WTC11 (cell line): ENCODE results near the gene RBM20. TPM values are rescaled to one million over a fixed set of nuclear protein-coding genes. Genes with fewer than 3 reads are reported as not detected.
"Not testable (repeated sequence)": the region's sequence is repeated elsewhere in the genome, so short reads cannot be mapped to it uniquely, and the experiment has no call there.

Source experiments
- ATAC-seq: fragments of 200-7000 bp; cut with Tn5 transposase; 2 replicates; pipeline ENCODE4 v1.10.0; 2021; ENCODE audit warnings: mild to moderate bottlenecking, moderate library complexity
- CTCF ChIA-PET: fragments of 300-600 bp; sonication (Branson Sonifier 250); formaldehyde crosslinking; loops from one replicate; lab custom pipeline; 2021; ENCODE audit warnings: antibody characterized with exemption; lab: Charles Lee
- POLR2A ChIA-PET: fragments of 350-600 bp; sonication (Branson Sonifier 250); formaldehyde crosslinking; loops from one replicate; lab custom pipeline; 2021; ENCODE audit warnings: antibody characterized with exemption; lab: Charles Lee
- DNase-seq: peaks from one replicate; pipeline ENCODE4 v3.0.0; 2021; ENCODE audit warnings: low spot score
- H3K27ac Mint-ChIP-seq: 2 replicates; pipeline ENCODE4 v1.8.0; 2021; ENCODE audit warnings: mixed read lengths
- H3K27me3 Mint-ChIP-seq: 2 replicates; pipeline ENCODE4 v1.8.0; 2021; ENCODE audit warnings: low read depth, mild to moderate bottlenecking, moderate library complexity, mixed read lengths
- H3K36me3 Mint-ChIP-seq: 2 replicates; pipeline ENCODE4 v1.8.0; 2021; ENCODE audit warnings: mixed read lengths
- H3K4me1 Mint-ChIP-seq: 2 replicates; pipeline ENCODE4 v1.8.0; 2022; ENCODE audit warnings: mixed read lengths
- H3K4me3 Mint-ChIP-seq: 2 replicates; pipeline ENCODE4 v1.8.0; 2021; ENCODE audit warnings: mild to moderate bottlenecking, moderate library complexity, mixed read lengths
- H3K9me3 Mint-ChIP-seq: 2 replicates; pipeline ENCODE4 v1.8.0; 2021; ENCODE audit warnings: mixed read lengths
- ELF4 ChIP-seq: sonication (generic); formaldehyde crosslinking; IDR thresholded peaks from 2 replicates; pipeline ENCODE4 v1.8.1; 2022; ENCODE audit warnings: low read depth, mild to moderate bottlenecking, moderate library complexity, missing genetic modification reagents
- FOXK1 ChIP-seq: sonication (generic); formaldehyde crosslinking; IDR thresholded peaks from 2 replicates; pipeline ENCODE4 v1.8.0; 2022; ENCODE audit warnings: mild to moderate bottlenecking, moderate library complexity, missing genetic modification reagents
- GABPB1 ChIP-seq: sonication (generic); formaldehyde crosslinking; IDR thresholded peaks from 2 replicates; pipeline ENCODE4 v1.8.1; 2023; ENCODE audit warnings: mild to moderate bottlenecking, missing genetic modification reagents
- HMGA2 ChIP-seq: fragments of 250-450 bp; sonication (Bioruptor Pico); IDR thresholded peaks from 2 replicates; pipeline ENCODE4 v1.4.0; 2021; ENCODE audit warnings: mild to moderate bottlenecking, moderate library complexity
- IRF2 ChIP-seq: sonication (generic); formaldehyde crosslinking; IDR thresholded peaks from 2 replicates; pipeline ENCODE4 v1.8.0; 2022; ENCODE audit warnings: low read depth, missing genetic modification reagents, borderline replicate concordance
- MYBL2 ChIP-seq: sonication (generic); formaldehyde crosslinking; IDR thresholded peaks from 2 replicates; pipeline ENCODE4 v1.8.1; 2023; ENCODE audit warnings: mild to moderate bottlenecking, moderate library complexity, missing genetic modification reagents
- NFATC4 ChIP-seq: fragments of 250-450 bp; sonication (Bioruptor Pico); IDR thresholded peaks from 2 replicates; pipeline ENCODE4 v1.9.0; 2021; ENCODE audit warnings: mild to moderate bottlenecking
- NFE2L1 ChIP-seq: sonication (generic); formaldehyde crosslinking; IDR thresholded peaks from 2 replicates; pipeline ENCODE4 v1.8.1; 2023; ENCODE audit warnings: missing genetic modification reagents
- SMAD4 ChIP-seq: sonication (generic); formaldehyde crosslinking; IDR thresholded peaks from 2 replicates; pipeline ENCODE4 v1.8.0; 2022; ENCODE audit warnings: mild to moderate bottlenecking, missing genetic modification reagents
- SP1 ChIP-seq: sonication (generic); formaldehyde crosslinking; conservative IDR thresholded peaks from 2 replicates; pipeline ENCODE4 v1.8.1; 2022; ENCODE audit warnings: missing genetic modification reagents
- TCF7 ChIP-seq: sonication (generic); formaldehyde crosslinking; IDR thresholded peaks from 2 replicates; pipeline ENCODE4 v1.8.0; 2022; ENCODE audit warnings: mild to moderate bottlenecking, low read depth, missing genetic modification reagents, moderate library complexity
- ZNF219 ChIP-seq: sonication (generic); formaldehyde crosslinking; IDR thresholded peaks from 2 replicates; pipeline ENCODE4 v1.8.0; 2023; ENCODE audit warnings: missing genetic modification reagents, mild to moderate bottlenecking, borderline replicate concordance
- ZNF317 ChIP-seq: sonication (generic); formaldehyde crosslinking; IDR thresholded peaks from 2 replicates; pipeline ENCODE4 v1.8.1; 2023; ENCODE audit warnings: low read depth, mild to moderate bottlenecking, moderate library complexity, missing genetic modification reagents, borderline replicate concordance
- total RNA-seq: library from RNA; stranded (reverse); gene quantifications from 3 replicates; pipeline ENCODE4 v1.2.3, GENCODE V29; 2021
- TF ChIP-seq, protein P1 (sequence below): sonication (generic); formaldehyde crosslinking; IDR thresholded peaks from 2 replicates; pipeline ENCODE4 v1.8.1; 2023; ENCODE audit warnings: mild to moderate bottlenecking, missing genetic modification reagents, moderate library complexity
- TF ChIP-seq, protein P2 (sequence below): sonication (generic); formaldehyde crosslinking; IDR thresholded peaks from 2 replicates; pipeline ENCODE4 v1.8.0; 2022; ENCODE audit warnings: mild to moderate bottlenecking, missing genetic modification reagents
- TF ChIP-seq, protein P3 (sequence below): fragments of 200-600 bp; IDR thresholded peaks from 2 replicates; pipeline ENCODE4 v1.8.0; 2022; ENCODE audit warnings: antibody characterized with exemption

RBM20 gene
- total RNA-seq, 1 experiment from 2014 or later: 0.52 TPM

DNA sequence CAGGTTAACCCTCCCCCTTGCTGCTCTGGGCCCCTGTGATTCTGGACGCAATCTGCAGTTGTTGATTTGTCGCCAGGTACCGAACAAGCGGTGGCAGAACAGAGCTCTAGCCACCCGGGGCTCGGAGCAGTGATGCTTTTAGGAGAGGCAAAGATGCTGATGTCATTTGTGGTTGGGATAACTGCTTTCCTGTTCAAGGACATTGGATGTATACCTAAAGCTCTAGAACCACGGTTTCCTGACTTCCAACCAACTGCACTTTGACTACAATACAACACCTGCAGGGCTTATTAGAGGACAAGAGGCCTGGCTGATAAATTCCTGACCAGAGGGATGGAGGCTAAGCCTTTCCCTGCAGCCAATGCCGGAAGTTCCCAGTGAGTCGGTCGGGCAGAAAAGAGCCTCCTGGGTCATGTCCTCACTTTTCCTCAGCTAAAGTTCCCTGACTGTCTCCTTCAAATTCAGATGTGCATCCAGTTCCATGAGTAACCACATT, 6.5 kb upstream of the RBM20 start:
- no peaks in the 10 kb centered on the region for H3K9me3 Mint-ChIP-seq
- H3K4me1 Mint-ChIP-seq: peaks cover 37% of the 10 kb centered on the region
- DNase-seq (no peak), ATAC-seq (peak; percentile 33)
- POLR2A ChIA-PET: no interaction called here
- H3K27ac Mint-ChIP-seq: no peak overlapping the region
- CTCF ChIA-PET: interaction anchor here (0.6 to 1.3 kb wide), 5 partner anchors 23 to 44 kb away, joined by 3 to 11 read pairs (median 4); no protein-coding TSS in a partner anchor
- H3K36me3 Mint-ChIP-seq: no peaks in the 10 kb centered on the region
- TF ChIP-seq TCF7 (CRISPR knock-in tag): no peak
- no peak for TF ChIP-seq IRF2
- TF ChIP-seq, protein P1, sequence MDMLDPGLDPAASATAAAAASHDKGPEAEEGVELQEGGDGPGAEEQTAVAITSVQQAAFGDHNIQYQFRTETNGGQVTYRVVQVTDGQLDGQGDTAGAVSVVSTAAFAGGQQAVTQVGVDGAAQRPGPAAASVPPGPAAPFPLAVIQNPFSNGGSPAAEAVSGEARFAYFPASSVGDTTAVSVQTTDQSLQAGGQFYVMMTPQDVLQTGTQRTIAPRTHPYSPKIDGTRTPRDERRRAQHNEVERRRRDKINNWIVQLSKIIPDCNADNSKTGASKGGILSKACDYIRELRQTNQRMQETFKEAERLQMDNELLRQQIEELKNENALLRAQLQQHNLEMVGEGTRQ (CRISPR knock-in tag): no peak
- no peak for TF ChIP-seq FOXK1 (CRISPR knock-in tag)
- no peak for TF ChIP-seq NFE2L1 (CRISPR knock-in tag)
- no peak for TF ChIP-seq ZNF317 (CRISPR knock-in tag)
- TF ChIP-seq SP1 (CRISPR knock-in tag): no peak
- TF ChIP-seq MYBL2 (CRISPR knock-in tag): no peak
- TF ChIP-seq, protein P2, sequence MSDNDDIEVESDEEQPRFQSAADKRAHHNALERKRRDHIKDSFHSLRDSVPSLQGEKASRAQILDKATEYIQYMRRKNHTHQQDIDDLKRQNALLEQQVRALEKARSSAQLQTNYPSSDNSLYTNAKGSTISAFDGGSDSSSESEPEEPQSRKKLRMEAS: no peak
- TF ChIP-seq ELF4 (CRISPR knock-in tag): no peak
- H3K4me3 Mint-ChIP-seq: no peak overlapping the region
- H3K27me3 Mint-ChIP-seq: peaks cover 16% of the 10 kb centered on the region

DNA sequence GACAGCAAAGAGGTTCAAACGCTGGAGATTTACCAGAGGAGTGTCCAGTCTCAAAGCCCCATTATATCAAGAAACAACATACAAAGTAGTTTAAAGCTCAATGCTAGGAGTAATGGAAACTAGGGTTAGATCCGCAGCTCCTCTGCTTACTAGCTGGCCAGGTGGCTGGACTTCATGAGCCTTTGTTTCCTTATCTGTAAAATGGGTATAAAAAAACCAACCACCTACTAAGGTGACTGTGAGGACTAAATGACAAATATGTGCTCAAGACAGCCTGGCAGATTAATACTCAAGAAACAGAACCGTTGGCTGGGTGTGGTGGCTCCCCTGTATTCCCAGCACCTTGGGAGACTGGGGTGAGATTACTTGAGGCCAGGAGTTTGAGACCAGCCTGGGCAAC, 5.8 kb upstream of the RBM20 start:
- POLR2A ChIA-PET: no interaction called here
- no peak for TF ChIP-seq HMGA2 (CRISPR knock-in tag)
- TF ChIP-seq, protein P3, sequence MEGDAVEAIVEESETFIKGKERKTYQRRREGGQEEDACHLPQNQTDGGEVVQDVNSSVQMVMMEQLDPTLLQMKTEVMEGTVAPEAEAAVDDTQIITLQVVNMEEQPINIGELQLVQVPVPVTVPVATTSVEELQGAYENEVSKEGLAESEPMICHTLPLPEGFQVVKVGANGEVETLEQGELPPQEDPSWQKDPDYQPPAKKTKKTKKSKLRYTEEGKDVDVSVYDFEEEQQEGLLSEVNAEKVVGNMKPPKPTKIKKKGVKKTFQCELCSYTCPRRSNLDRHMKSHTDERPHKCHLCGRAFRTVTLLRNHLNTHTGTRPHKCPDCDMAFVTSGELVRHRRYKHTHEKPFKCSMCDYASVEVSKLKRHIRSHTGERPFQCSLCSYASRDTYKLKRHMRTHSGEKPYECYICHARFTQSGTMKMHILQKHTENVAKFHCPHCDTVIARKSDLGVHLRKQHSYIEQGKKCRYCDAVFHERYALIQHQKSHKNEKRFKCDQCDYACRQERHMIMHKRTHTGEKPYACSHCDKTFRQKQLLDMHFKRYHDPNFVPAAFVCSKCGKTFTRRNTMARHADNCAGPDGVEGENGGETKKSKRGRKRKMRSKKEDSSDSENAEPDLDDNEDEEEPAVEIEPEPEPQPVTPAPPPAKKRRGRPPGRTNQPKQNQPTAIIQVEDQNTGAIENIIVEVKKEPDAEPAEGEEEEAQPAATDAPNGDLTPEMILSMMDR: no peak
- TF ChIP-seq ZNF219 (CRISPR knock-in tag): no peak
- TF ChIP-seq NFATC4 (CRISPR knock-in tag): no peak
- TF ChIP-seq SMAD4 (CRISPR knock-in tag): no peak
- TF ChIP-seq GABPB1 (CRISPR knock-in tag): no peak
- DNase-seq (no peak), ATAC-seq (no peak)
- Mint-ChIP-seq H3K27me3 (peaks cover 23% of the 10 kb centered on the region), H3K9me3 (no peaks in the 10 kb centered on the region), H3K4me3 (no peak overlapping the region), H3K27ac (no peak overlapping the region), H3K4me1 (peaks cover 39% of the 10 kb centered on the region), H3K36me3 (no peaks in the 10 kb centered on the region)
- CTCF ChIA-PET: no interaction called here

DNA sequence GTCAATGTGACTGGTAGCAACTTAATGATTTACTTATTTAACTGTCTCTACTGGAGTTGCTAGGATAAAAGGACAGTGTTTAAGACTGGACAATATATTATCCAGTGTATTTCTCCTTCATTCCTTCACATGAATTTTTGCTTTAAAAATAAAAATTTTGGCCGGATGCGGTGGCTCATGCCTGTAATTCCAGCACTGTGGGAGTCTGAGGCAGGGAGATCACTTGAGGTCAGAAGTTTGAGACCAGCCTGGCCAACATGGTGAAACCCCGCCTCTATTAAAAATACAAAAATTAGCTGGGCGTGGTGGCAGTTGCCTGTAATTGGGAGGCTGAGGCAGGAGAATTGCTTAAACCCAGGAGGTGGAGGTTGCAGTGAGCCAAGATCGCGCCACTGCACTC, 5.1 kb upstream of the RBM20 start:
- CTCF ChIA-PET, POLR2A ChIA-PET, DNase-seq, H3K36me3 Mint-ChIP-seq, H3K27ac Mint-ChIP-seq, ATAC-seq, H3K9me3 Mint-ChIP-seq, H3K4me3 Mint-ChIP-seq: not testable (repeated sequence)
- Mint-ChIP-seq H3K4me1 (peaks cover 39% of the 10 kb centered on the region), H3K27me3 (peaks cover 27% of the 10 kb centered on the region)

DNA sequence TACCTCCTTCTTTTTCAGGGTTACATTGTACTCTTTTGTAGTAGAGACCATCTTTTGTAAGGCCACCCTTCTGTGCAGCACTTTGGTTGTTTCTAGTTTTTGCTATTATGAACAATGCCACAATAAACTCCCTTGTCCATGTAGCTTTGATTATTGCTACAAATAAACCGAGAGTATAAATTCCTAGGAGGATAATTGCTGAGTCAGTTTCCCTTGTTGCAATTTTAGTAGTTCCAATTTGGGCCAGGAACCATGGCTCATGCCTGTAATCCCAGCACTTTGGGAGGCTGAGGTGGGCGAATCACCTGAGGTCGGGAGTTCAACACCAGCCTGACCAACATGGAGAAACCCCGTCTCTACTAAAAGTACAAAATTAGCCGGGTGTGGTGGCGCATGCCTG, 4.3 kb upstream of the RBM20 start:
- CTCF ChIA-PET: interaction anchor here (2.1 kb wide), 1 partner anchor 29 kb away, joined by 11 read pairs; no protein-coding TSS in a partner anchor
- H3K9me3 Mint-ChIP-seq, H3K4me3 Mint-ChIP-seq, H3K27ac Mint-ChIP-seq, H3K36me3 Mint-ChIP-seq, ATAC-seq, DNase-seq, POLR2A ChIA-PET: not testable (repeated sequence)
- Mint-ChIP-seq H3K27me3 (peaks cover 34% of the 10 kb centered on the region), H3K4me1 (peaks cover 42% of the 10 kb centered on the region)
